ENCODE results near the gene TMC6.
"Not testable (repeated sequence)": the region's sequence is repeated elsewhere in the genome, so short reads cannot be mapped to it uniquely, and the experiment has no call there.

The TMC6 gene

GRCh38 chr17:78147315-78147998, 18.9 kb upstream of the TMC6 start:
- Histone ChIP-seq H3K36me3 (ENCODE audit: insufficient read depth, low read depth, low read length) (no peaks in the 10 kb centered on the region), H3K4me3 (ENCODE audit: low read length) (no peak overlapping the region), H3K4me1 (ENCODE audit: insufficient read depth, low read length) (no peaks in the 10 kb centered on the region), H3K9me3 (ENCODE audit: insufficient read depth, low read depth, low read length) (no peaks in the 10 kb centered on the region), H3K9ac (ENCODE audit: low read depth, low read length) (no peak overlapping the region), H3K27me3 (ENCODE audit: insufficient read depth, low read length) (no peaks in the 10 kb centered on the region), H3K27ac (ENCODE audit: low read length) (no peak overlapping the region)

- Histone ChIP-seq H3K27me3 (ENCODE audit: insufficient read depth, low read length) (no peaks in the 10 kb centered on the region), H3K36me3 (ENCODE audit: insufficient read depth, low read depth, low read length) (no peaks in the 10 kb centered on the region), H3K9me3 (ENCODE audit: insufficient read depth, low read depth, low read length) (no peaks in the 10 kb centered on the region), H3K4me1 (ENCODE audit: insufficient read depth, low read length) (no peaks in the 10 kb centered on the region), H3K27ac (ENCODE audit: low read length) (no peak overlapping the region), H3K9ac (ENCODE audit: low read depth, low read length) (no peak overlapping the region), H3K4me3 (ENCODE audit: low read length) (no peak overlapping the region)
These were observed 18.3 kb upstream of the TMC6 start for GRCh38 chr17:78146881-78147280.

- H3K4me3 ChIP-seq (ENCODE audit: low read length): no peak overlapping the region
- no peak overlapping the region for H3K27ac ChIP-seq (ENCODE audit: low read length)
- no peaks in the 10 kb centered on the region for H3K36me3 ChIP-seq (ENCODE audit: insufficient read depth, low read depth, low read length)
These were observed 17.9 kb upstream of the TMC6 start for GRCh38 chr17:78146471-78146869.

GRCh38 chr17:78144736-78145641, 16.4 kb upstream of the TMC6 start:
- no peak overlapping the region for H3K27ac ChIP-seq (ENCODE audit: low read length)
- no peak overlapping the region for H3K9ac ChIP-seq (ENCODE audit: low read depth, low read length)
- no peaks in the 10 kb centered on the region for H3K4me1 ChIP-seq (ENCODE audit: insufficient read depth, low read length)

More at GRCh38 chr17:78146471-78146869, 17.9 kb upstream of the TMC6 start:
- Histone ChIP-seq H3K27me3 (ENCODE audit: insufficient read depth, low read length) (no peaks in the 10 kb centered on the region), H3K9ac (ENCODE audit: low read depth, low read length) (no peak overlapping the region), H3K4me1 (ENCODE audit: insufficient read depth, low read length) (no peaks in the 10 kb centered on the region), H3K9me3 (ENCODE audit: insufficient read depth, low read depth, low read length) (no peaks in the 10 kb centered on the region)

GRCh38 chr17:78144147-78144719, 15.7 kb upstream of the TMC6 start:
- Histone ChIP-seq H3K36me3 (ENCODE audit: insufficient read depth, low read depth, low read length) (no peaks in the 10 kb centered on the region), H3K27me3 (ENCODE audit: insufficient read depth, low read length) (no peaks in the 10 kb centered on the region), H3K9ac (ENCODE audit: low read depth, low read length) (no peak overlapping the region), H3K4me1 (ENCODE audit: insufficient read depth, low read length) (no peaks in the 10 kb centered on the region), H3K27ac (ENCODE audit: low read length) (no peak overlapping the region), H3K4me3 (ENCODE audit: low read length) (no peak overlapping the region), H3K9me3 (ENCODE audit: insufficient read depth, low read depth, low read length) (no peaks in the 10 kb centered on the region)

More at GRCh38 chr17:78144736-78145641, 16.4 kb upstream of the TMC6 start:
- Histone ChIP-seq H3K27me3 (ENCODE audit: insufficient read depth, low read length) (no peaks in the 10 kb centered on the region), H3K36me3 (ENCODE audit: insufficient read depth, low read depth, low read length) (no peaks in the 10 kb centered on the region), H3K4me3 (ENCODE audit: low read length) (no peak overlapping the region), H3K9me3 (ENCODE audit: insufficient read depth, low read depth, low read length) (no peaks in the 10 kb centered on the region)

- H3K27ac ChIP-seq (ENCODE audit: low read length): no peak overlapping the region
These were observed 14.9 kb upstream of the TMC6 start for GRCh38 chr17:78143214-78144146.

GRCh38 chr17:78142119-78142861, 13.7 kb upstream of the TMC6 start:
- no peak overlapping the region for H3K27ac ChIP-seq (ENCODE audit: low read length)
- no peaks in the 10 kb centered on the region for H3K27me3 ChIP-seq (ENCODE audit: insufficient read depth, low read length)
- no peaks in the 10 kb centered on the region for H3K36me3 ChIP-seq (ENCODE audit: insufficient read depth, low read depth, low read length)
- H3K4me1 ChIP-seq (ENCODE audit: insufficient read depth, low read length): no peaks in the 10 kb centered on the region
- no peaks in the 10 kb centered on the region for H3K9me3 ChIP-seq (ENCODE audit: insufficient read depth, low read depth, low read length)
- no peak overlapping the region for H3K4me3 ChIP-seq (ENCODE audit: low read length)
- H3K9ac ChIP-seq (ENCODE audit: low read depth, low read length): no peak overlapping the region

More at GRCh38 chr17:78143214-78144146, 14.9 kb upstream of the TMC6 start:
- Histone ChIP-seq H3K4me1 (ENCODE audit: insufficient read depth, low read length) (no peaks in the 10 kb centered on the region), H3K36me3 (ENCODE audit: insufficient read depth, low read depth, low read length) (no peaks in the 10 kb centered on the region), H3K4me3 (ENCODE audit: low read length) (no peak overlapping the region), H3K27me3 (ENCODE audit: insufficient read depth, low read length) (no peaks in the 10 kb centered on the region), H3K9ac (ENCODE audit: low read depth, low read length) (no peak overlapping the region), H3K9me3 (ENCODE audit: insufficient read depth, low read depth, low read length) (no peaks in the 10 kb centered on the region)

- H3K9ac ChIP-seq (ENCODE audit: low read depth, low read length): no peak overlapping the region
- H3K4me1 ChIP-seq (ENCODE audit: insufficient read depth, low read length): no peaks in the 10 kb centered on the region
- no peaks in the 10 kb centered on the region for H3K9me3 ChIP-seq (ENCODE audit: insufficient read depth, low read depth, low read length)
- no peaks in the 10 kb centered on the region for H3K36me3 ChIP-seq (ENCODE audit: insufficient read depth, low read depth, low read length)
- no peaks in the 10 kb centered on the region for H3K27me3 ChIP-seq (ENCODE audit: insufficient read depth, low read length)
- no peak overlapping the region for H3K27ac ChIP-seq (ENCODE audit: low read length)
- no peak overlapping the region for H3K4me3 ChIP-seq (ENCODE audit: low read length)
These were observed 13.0 kb upstream of the TMC6 start for GRCh38 chr17:78141437-78142118.

- Histone ChIP-seq H3K4me1 (ENCODE audit: insufficient read depth, low read length) (no peaks in the 10 kb centered on the region), H3K9ac (ENCODE audit: low read depth, low read length) (no peak overlapping the region), H3K4me3 (ENCODE audit: low read length) (no peak overlapping the region; the same call in 1 of the 2 replicates), H3K27ac (ENCODE audit: low read length) (no peak overlapping the region), H3K36me3 (ENCODE audit: insufficient read depth, low read depth, low read length) (no peaks in the 10 kb centered on the region), H3K27me3 (ENCODE audit: insufficient read depth, low read length) (no peaks in the 10 kb centered on the region), H3K9me3 (ENCODE audit: insufficient read depth, low read depth, low read length) (no peaks in the 10 kb centered on the region)
These were observed 11.9 kb upstream of the TMC6 start for GRCh38 chr17:78140169-78141051.

- not testable (repeated sequence) for H3K27ac ChIP-seq (ENCODE audit: low read length); H3K4me1 ChIP-seq (ENCODE audit: insufficient read depth, low read length); H3K27me3 ChIP-seq (ENCODE audit: insufficient read depth, low read length); H3K36me3 ChIP-seq (ENCODE audit: insufficient read depth, low read depth, low read length); H3K9me3 ChIP-seq (ENCODE audit: insufficient read depth, low read depth, low read length); H3K9ac ChIP-seq (ENCODE audit: low read depth, low read length); H3K4me3 ChIP-seq (ENCODE audit: low read length)
These were observed 11.3 kb upstream of the TMC6 start for GRCh38 chr17:78139861-78140168.

All from iPS-20b (cell line).